HCT116 (cell line): ENCODE measurements around the gene IRF3. TPM values are rescaled to one million over a fixed set of nuclear protein-coding genes. Genes with fewer than 3 reads are reported as not detected.

ENCODE experiments used
- ATAC-seq: fragments of 200-7000 bp; cut with Tn5 transposase; 2 replicates; pipeline ENCODE4 v1.9.1; 2020; ENCODE audit warnings: mild to moderate bottlenecking, moderate library complexity
- BruUV-seq: library from RNA; stranded (reverse); fragments of 400-500 nt; replicated peaks from 2 replicates; lab custom pipeline; 2021; lab: Mats Ljungman, UMichigan
- CTCF ChIA-PET: fragments of 300-600 bp; sonication (Branson Sonifier 250); formaldehyde crosslinking; loops from one replicate; lab custom pipeline; 2021; ENCODE audit warnings: antibody characterized with exemption; lab: Charles Lee
- POLR2A ChIA-PET: fragments of 300-600, 350-600 bp; sonication (Branson Sonifier 250); formaldehyde crosslinking; loops from one replicate; lab custom pipeline; 2021; ENCODE audit warnings: antibody characterized with exemption; lab: Charles Lee
- RAD21 ChIA-PET, 2 experiments: fragments of 300-600 bp; sonication (Branson Sonifier 250); formaldehyde crosslinking; loops; one replicate each; lab custom pipeline; 2023; ENCODE audit warnings: low total read pairs in 2 of 2; ENCODE audit not compliant: uncharacterized antibody in 2 of 2, unreplicated experiment in 2 of 2, low non-redundant PET in 1 of 2; lab: Charles Lee
- DNase-seq: peaks from one replicate; pipeline ENCODE4 v3.0.0-alpha.2; 2010; ENCODE audit warnings: low read depth, low spot score
- H2AFZ ChIP-seq: fragments of 200-600 bp; shearing (Covaris generic), sonication (generic); 2 replicates; pipeline ENCODE4 v1.6.1; 2017; ENCODE audit warnings: low read depth, mixed run types, mixed read lengths, antibody characterized with exemption, low read length; ENCODE audit not compliant: poor library complexity, severe bottlenecking
- H3K27ac ChIP-seq: 2 replicates; pipeline ENCODE4 v1.5.1; 2012; ENCODE audit warnings: low read depth, low read length
- H3K27me3 ChIP-seq: fragments of 200-600 bp; sonication (generic); 2 replicates; pipeline ENCODE4 v1.6.1; 2016; ENCODE audit warnings: mixed run types, low read length, mixed read lengths; ENCODE audit not compliant: insufficient read depth
- H3K36me3 ChIP-seq, 2 experiments: fragments of 200-500 bp in 1 of 2; fragments of 200-600 bp in 1 of 2; sonication (Bioruptor generic) in 1 of 2; sonication (generic) in 1 of 2; 2 replicates each; pipeline versions ENCODE4 v1.5.1 to v1.6.1; 2014 to 2016; ENCODE audit warnings: low read length in 2 of 2, inconsistent platforms in 1 of 2, mixed read lengths in 1 of 2, mixed run types in 1 of 2; ENCODE audit not compliant: insufficient read depth in 2 of 2, control insufficient read depth in 1 of 2
- H3K4me1 ChIP-seq, 2 experiments: fragments of 200-600 bp in 1 of 2; sonication (generic) in 1 of 2; 2 replicates each; pipeline versions ENCODE4 v1.5.1 to v1.6.1; 2012 to 2017; ENCODE audit warnings: low read length in 2 of 2, inconsistent platforms in 1 of 2, mild to moderate bottlenecking in 1 of 2, mixed read lengths in 1 of 2, mixed run types in 1 of 2, moderate library complexity in 1 of 2; ENCODE audit not compliant: insufficient read depth in 2 of 2, control insufficient read depth in 1 of 2
- H3K4me2 ChIP-seq: fragments of 200-600 bp; sonication (generic); 2 replicates; pipeline ENCODE4 v1.6.1; 2017; ENCODE audit warnings: mixed run types, low read length, mixed read lengths
- H3K4me3 ChIP-seq, 2 experiments: fragments of 200-600 bp in 1 of 2; sonication (generic) in 1 of 2; replicated peaks in 1 of 2; 2 replicates each; pipeline ENCODE4 v1.5.1; 2011 to 2016; ENCODE audit warnings: low read length in 2 of 2, control low read depth in 1 of 2, low read depth in 1 of 2, mild to moderate bottlenecking in 1 of 2, mixed read lengths in 1 of 2, mixed run types in 1 of 2
- H3K79me2 ChIP-seq: fragments of 200-600 bp; sonication (generic); 2 replicates; pipeline ENCODE4 v1.6.1; 2017; ENCODE audit warnings: mild to moderate bottlenecking, mixed run types, low read length, moderate library complexity, mixed read lengths; ENCODE audit not compliant: insufficient read depth
- H3K9ac ChIP-seq: fragments of 200-600 bp; sonication (generic); 2 replicates; pipeline ENCODE4 v1.6.1; 2016; ENCODE audit warnings: low read length, mixed read lengths
- H3K9me2 ChIP-seq: fragments of 200-600 bp; sonication (generic), shearing (Covaris generic); 2 replicates; pipeline ENCODE4 v1.6.1; 2017; ENCODE audit warnings: mixed run types, mild to moderate bottlenecking, moderate library complexity; ENCODE audit not compliant: insufficient read depth
- H3K9me3 ChIP-seq, 2 experiments: fragments of 200-500 bp in 1 of 2; fragments of 200-600 bp in 1 of 2; sonication (Bioruptor generic) in 1 of 2; sonication (generic) in 1 of 2; 2 replicates each; pipeline ENCODE4 v1.6.1; 2014 to 2017; ENCODE audit warnings: low read length in 2 of 2, mixed read lengths in 2 of 2, inconsistent platforms in 1 of 2, low read depth in 1 of 2, mild to moderate bottlenecking in 1 of 2, mixed run types in 1 of 2, moderate library complexity in 1 of 2; ENCODE audit not compliant: control insufficient read depth in 1 of 2, insufficient read depth in 1 of 2
- H4K20me1 ChIP-seq: fragments of 200-600 bp; sonication (generic), shearing (Covaris generic); 2 replicates; pipeline ENCODE4 v1.6.1; 2017; ENCODE audit warnings: mixed run types, mild to moderate bottlenecking, moderate library complexity; ENCODE audit not compliant: insufficient read depth
- CBX3 ChIP-seq: IDR thresholded peaks from 2 replicates; pipeline ENCODE4 v1.6.1; 2012; ENCODE audit warnings: low read depth
- CEBPB ChIP-seq: IDR thresholded peaks from 2 replicates; pipeline ENCODE4 v1.6.1; 2012; ENCODE audit warnings: low read depth
- CTCF ChIP-seq, 3 experiments: fragments of 200-600 bp in 1 of 3; sonication (generic) in 1 of 3; IDR thresholded peaks in 2 of 3; conservative IDR thresholded peaks in 1 of 3; 2 replicates each; pipeline ENCODE4 v1.5.1; 2012 to 2017; ENCODE audit warnings: low read depth in 2 of 3, low read length in 2 of 3, antibody characterized with exemption in 1 of 3, borderline replicate concordance in 1 of 3, control low read depth in 1 of 3, mild to moderate bottlenecking in 1 of 3, mixed read lengths in 1 of 3, mixed run types in 1 of 3, moderate library complexity in 1 of 3; ENCODE audit not compliant: insufficient read depth in 1 of 3
- JUND ChIP-seq: IDR thresholded peaks from 2 replicates; pipeline ENCODE4 v1.6.1; 2012
- RAD21 ChIP-seq: IDR thresholded peaks from 2 replicates; pipeline ENCODE4 v1.6.1; 2012; ENCODE audit warnings: low read depth, mild to moderate bottlenecking
- SIN3A ChIP-seq: IDR thresholded peaks from 2 replicates; pipeline ENCODE4 v1.6.1; 2012; ENCODE audit warnings: low read depth
- YY1 ChIP-seq: IDR thresholded peaks from 2 replicates; pipeline ENCODE4 v1.6.1; 2011; ENCODE audit warnings: low read length, low read depth, moderate library complexity, mild to moderate bottlenecking; ENCODE audit not compliant: insufficient replicate concordance; ENCODE audit errors: extremely low read depth
- ZBTB33 ChIP-seq: IDR thresholded peaks from 2 replicates; pipeline ENCODE4 v1.6.1; 2011; ENCODE audit warnings: mild to moderate bottlenecking, low read length, moderate library complexity; ENCODE audit not compliant: insufficient replicate concordance; ENCODE audit errors: extremely low read depth
- intact Hi-C: fragments of 100-400 bp; cut with micrococcal nuclease; formaldehyde crosslinking; loops from 2 replicates; pipeline ENCODE4 v1.10.0; 2022
- total RNA-seq: library from RNA; stranded (reverse); gene quantifications from one replicate; pipeline ENCODE4 v1.2.1, GENCODE V29; 2021; ENCODE audit not compliant: unreplicated experiment

The IRF3 gene
- total RNA-seq, 1 experiment from 2014 or later = 129 TPM

GRCh38 chr19:49676136-49676783 is 10.6 kb upstream of the IRF3 start (continued):
- no peak for TF ChIP-seq ZBTB33

GRCh38 chr19:49672131-49672919 is 6.7 kb upstream of the IRF3 start:
- ChIA-PET POLR2A (no interaction called here), CTCF (interaction anchor here (0.9 to 2.3 kb wide), 7 partner anchors 8 to 102 kb away, joined by 3 to 11 read pairs (median 3); partner anchors contain the start of genes RRAS and SCAF1), RAD21 (interaction anchor here in 1 of 2 experiments (0.5 kb wide), 1 partner anchor 126 kb away, joined by 3 read pairs; no protein-coding TSS in a partner anchor)
- BruUV-seq = no TSS peak
- H3K27ac ChIP-seq = peak overlapping the region; percentile 55
- DNase-seq = peak; percentile 71
- peak overlapping the region; percentile 31 for H3K9ac ChIP-seq
- H2AFZ ChIP-seq = no peak overlapping the region
- H3K36me3 ChIP-seq = peaks cover 3 to 16% of the 10 kb centered on the region in 2 experiments; a peak in 2 of 4 replicates
- H3K27me3 ChIP-seq = no peaks in the 10 kb centered on the region
- TF ChIP-seq JUND (no peak), CEBPB (no peak), SIN3A (no peak), RAD21 (peak; percentile 74), CTCF (IDR thresholded peaks at IDR 0.05 in 2 of 3, conservative IDR thresholded peaks at IDR 0.05 in 1 of 3; ENCODE audit: borderline replicate concordance in 1 of 3, insufficient read depth in 1 of 3, low read depth in 2 of 3, low read length in 2 of 3) (peak; percentile 94 to 96 (median 95)), YY1 (peak; percentile 45), CBX3 (no peak; the same call in 1 of the 2 replicates)
- intact Hi-C loops = no loop called here
- no peaks in the 10 kb centered on the region for H4K20me1 ChIP-seq
- no peaks in the 10 kb centered on the region for H3K9me2 ChIP-seq
- H3K4me2 ChIP-seq = peak overlapping the region; percentile 69
- peaks cover 20% of the 10 kb centered on the region for H3K79me2 ChIP-seq
- H3K4me1 ChIP-seq = peaks cover 16 to 34% of the 10 kb centered on the region in 2 experiments
- H3K4me3 ChIP-seq = peak overlapping the region; percentile 15 to 22; a peak in 3 of 4 replicates
- peak; percentile 40 for ATAC-seq
- H3K9me3 ChIP-seq = no peaks in the 10 kb centered on the region
